PC-9 (cell line): ENCODE data around the gene TICAM2.

Experiments used
- CTCF ChIP-seq: fragments of 200-600 bp; sonication (generic); conservative IDR thresholded peaks from 2 replicates; pipeline ENCODE4 v1.6.1; 2017; ENCODE audit warnings: mixed run types, antibody characterized with exemption, mild to moderate bottlenecking, moderate library complexity
- EZH2 ChIP-seq: fragments of 200-600 bp; sonication (generic); IDR thresholded peaks from 2 replicates; pipeline ENCODE4 v1.8.0; 2017; ENCODE audit warnings: antibody characterized with exemption, low read depth

- TF ChIP-seq EZH2 (no peak), CTCF (no peak)
These were observed 3.2 kb upstream of the TICAM2 start for GRCh38 chr5:115605436-115605835.
